ENCODE data around the gene BMERB1.
"Not testable (repeated sequence)": the region's sequence is repeated elsewhere in the genome, so short reads cannot be mapped to it uniquely, and the experiment has no call there.

Gene BMERB1

DNA sequence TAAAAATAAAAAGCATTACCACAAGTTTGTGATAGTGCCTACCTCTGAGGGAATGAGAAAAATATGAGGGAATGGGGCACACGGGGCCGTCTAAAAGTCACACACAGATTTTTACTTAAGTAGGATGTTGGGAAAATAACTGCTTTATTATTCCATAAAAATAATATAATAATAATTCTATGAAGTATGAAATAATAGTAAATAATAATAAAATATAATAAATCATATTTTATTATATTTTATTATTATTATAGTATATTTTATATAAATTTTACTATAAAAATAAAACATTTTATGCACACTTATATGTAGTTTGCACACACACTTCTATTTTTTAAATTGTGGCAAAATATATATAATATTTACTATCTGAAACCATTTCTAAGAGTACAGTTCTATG, 92.3 kb downstream of the BMERB1 start:
- DNase-seq = no peak

GRCh38 chr16:15529673-15530072, 95.3 kb downstream of the BMERB1 start:
- no peak for DNase-seq

DNA sequence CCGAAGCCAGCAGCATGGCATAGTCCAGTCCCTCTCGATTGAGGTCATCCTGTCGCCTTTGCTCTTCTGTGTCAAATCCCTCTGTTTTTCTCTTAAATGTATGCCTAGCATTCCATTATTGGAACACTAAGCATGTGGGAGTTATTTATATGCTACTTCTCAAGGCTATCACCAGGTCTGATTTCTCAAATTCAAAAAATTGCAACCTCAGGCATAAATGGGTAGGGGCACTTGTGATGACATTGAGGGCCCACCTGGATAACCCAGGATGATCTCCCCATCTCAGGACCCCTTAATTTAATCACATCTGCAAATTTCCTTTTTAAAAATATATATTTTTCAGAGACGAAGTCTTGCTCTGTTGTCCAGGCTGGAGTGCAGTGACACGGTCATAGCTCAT, 95.7 kb downstream of the BMERB1 start:
- DNase-seq = no peak

DNA sequence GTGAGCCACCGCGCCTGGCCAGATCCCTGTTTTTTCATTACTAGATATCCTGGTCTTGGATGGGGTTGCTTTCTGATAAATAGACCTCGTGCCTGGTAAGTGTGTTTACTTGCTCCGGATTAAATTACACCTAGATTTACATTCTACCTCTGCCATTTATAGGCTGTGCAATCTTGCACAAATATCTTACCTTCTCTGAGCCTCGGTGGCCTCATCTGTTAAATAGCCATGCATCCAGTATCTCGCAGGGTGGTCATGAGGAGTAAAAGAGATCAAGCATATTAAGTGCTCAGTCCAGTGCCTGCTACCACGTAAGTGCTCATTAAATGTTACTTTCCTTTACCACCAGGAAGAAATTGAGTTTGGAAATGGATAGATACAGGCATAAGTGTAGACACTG, 98.4 kb downstream of the BMERB1 start:
- no peak for DNase-seq

DNA sequence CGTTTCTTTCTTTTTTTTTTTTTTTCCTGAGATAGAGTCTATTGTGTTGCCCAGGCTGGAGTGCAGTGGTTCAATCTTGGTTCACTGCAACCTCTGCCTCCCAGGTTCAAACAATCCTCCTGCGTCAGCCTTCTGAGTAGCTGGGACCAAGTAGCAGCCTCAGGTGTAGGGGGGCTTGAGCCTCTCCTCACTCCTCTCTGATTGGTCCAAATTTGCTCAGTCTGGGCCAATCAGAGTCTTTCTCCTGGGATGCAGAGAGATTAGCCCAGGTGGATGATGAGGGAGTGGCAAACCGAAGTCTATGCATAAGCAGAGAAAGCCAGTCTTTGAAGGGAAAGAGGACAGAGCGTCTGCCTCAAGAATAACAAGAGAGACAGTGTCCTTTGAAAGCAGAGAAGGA, 99.0 kb downstream of the BMERB1 start:
- DNase-seq = no peak

DNA sequence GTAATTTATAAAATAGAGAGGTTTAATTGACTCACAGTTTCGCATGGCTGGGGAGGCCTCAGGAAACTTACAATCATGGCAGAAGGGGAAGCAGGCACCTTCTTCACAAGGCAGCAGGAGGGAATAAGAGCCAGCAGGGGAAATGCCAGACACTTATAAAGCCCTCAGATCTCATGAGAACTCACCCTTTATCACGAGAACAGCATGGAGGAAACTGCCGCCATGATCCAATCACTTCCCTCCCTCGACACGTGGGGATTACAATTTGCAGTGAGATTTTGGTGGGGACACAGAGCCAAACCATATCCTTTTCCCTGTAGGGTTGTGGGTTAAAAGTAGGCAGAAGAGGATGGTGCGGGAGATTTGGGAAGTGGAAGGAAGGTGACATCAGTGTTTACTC, 101.4 kb downstream of the BMERB1 start:
- no peak for DNase-seq

DNA sequence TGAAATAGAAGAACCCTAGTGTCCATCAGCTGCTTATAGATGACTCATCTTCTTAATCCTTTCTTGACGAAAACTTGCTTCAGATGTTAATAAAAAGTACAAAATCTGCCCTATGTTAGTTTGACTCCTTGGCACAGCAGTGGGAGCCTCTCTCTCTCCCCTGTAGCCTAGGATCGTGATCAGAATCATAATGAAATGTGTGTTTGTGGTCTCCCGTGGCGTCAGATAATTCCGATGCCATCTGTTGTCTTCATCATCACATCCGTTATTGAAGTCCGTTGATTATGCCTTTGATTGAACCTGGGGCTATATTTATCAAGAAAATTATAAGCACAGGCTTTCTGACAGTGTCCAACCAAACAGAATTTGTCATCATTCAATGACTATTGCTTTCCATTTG, 102.5 kb downstream of the BMERB1 start:
- no peak for DNase-seq

- DNase-seq = no peak
Measured at GRCh38 chr16:15538507-15538906, 104.1 kb downstream of the BMERB1 start.

DNA sequence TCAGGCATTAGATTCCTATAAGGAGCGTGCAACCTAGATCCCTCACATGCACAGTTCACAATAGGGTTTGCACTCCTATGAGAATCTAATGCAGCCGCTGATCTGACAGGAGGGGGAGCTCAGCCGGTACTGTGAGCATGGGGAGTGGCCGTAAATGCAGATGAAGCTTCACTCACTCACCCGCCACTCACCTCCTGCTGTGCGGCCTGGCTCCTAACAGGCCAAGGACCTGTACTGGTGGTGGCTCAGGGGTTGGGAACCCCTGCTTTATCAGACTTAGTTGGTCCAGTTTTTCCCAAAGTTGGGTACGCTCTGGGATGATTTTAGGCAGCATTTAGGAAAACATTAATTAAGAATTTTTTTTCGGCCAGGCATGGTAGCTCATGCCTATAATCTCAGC, 104.8 kb downstream of the BMERB1 start:
- no peak for DNase-seq

DNA sequence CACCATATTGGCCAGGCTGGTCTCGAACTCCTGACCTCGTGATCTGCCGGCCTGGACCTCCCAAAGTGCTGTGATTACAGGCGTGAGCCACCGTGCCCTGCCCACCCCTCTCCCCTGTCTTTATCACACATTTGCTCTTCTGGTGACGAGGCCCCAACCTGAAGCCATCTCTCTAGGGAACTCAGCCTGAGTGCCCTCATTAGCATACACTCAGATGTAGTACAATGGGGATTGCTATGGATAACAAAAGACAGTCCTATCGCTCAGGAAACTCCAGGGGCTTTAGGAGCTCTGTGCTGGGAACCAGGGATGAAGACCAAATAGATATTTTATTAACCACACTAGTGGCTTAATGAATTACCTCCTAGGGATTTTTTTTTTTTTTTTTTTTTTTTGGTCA, 107.9 kb downstream of the BMERB1 start:
- no peak for DNase-seq

DNA sequence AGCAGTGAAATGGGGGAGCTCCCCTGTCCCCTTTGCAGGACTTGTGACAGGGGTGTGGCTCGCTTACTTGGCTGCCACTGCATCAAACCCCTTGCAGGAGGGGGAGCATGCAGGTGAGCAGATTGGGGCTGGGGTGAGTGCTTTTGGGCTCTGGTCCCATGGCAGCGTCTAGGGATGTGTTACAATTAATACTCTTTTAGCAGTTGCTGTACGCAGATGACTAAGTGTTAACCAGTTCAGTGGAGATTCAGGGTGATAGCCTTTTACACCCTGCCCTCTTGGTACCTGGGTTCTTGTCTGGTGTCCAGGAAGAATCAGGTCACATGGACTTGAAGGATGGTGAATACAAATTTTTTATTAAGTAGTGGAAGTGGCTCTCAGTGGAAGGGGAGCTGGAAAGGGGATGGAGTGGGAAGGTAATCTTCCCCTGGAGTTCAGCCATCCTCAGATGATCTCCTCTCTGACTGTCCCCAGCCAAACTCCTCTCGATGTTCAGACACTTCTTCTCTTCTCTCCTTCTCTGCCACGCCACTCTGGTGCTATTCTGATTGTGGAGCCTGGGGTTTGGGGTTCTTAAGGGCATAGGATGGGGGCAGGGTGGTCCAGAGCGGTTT, 108.5 kb downstream of the BMERB1 start:
- no peak for DNase-seq

DNA sequence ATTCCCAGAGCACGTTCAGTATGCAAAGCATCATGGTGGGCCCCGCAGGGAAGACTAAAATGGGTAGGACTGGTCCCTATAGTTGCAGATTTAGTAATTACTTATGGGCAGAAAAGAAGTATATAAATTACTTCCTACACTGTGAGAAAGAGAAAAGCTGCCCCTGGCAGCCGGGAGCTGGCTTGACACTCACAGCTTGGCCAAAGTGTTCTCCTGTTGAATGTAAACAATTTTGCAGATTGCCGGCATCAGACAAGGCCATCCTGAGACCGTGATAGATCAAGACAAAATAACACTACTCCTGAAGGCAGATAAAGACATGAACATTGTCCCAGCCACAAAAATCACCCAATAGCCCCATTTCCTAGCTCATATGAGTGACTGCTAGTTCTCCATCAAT, 110.0 kb downstream of the BMERB1 start:
- DNase-seq = no peak

- DNase-seq = no peak
Measured at GRCh38 chr16:15545544-15545943, 111.2 kb downstream of the BMERB1 start.

DNA sequence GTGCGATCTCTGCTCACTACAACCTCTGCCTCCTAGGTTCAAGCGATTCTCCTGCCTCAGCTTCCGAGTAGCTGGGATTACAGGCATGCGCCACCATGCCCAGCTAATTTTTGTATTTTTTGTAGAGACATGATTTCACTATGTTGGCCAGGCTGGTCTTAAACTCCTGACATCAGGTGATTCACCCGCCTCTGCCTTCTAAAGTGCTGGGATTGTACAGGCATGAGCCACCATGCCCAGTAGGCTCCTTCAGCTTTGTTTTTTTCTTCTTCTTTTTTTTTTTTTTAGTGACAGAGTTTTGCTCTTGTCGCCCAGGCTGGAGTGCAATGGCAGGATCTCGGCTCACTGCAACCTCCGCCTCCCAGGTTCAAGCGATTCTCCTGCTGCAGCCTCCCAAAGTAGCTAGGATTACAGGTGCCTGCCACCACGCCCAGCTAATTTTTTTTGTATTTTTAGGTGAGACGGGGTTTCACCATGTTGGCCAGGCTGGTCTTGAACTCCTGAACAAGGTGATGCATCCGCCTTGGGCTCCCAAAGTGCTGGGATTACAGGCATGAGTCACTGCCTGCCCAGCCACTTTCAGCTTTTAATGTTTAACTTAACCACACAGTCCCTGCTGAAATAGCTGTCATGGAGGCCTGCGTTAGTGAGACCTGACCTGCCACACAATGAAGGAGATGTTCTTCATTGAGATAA, 112.8 kb downstream of the BMERB1 start:
- not testable (repeated sequence) for DNase-seq

DNA sequence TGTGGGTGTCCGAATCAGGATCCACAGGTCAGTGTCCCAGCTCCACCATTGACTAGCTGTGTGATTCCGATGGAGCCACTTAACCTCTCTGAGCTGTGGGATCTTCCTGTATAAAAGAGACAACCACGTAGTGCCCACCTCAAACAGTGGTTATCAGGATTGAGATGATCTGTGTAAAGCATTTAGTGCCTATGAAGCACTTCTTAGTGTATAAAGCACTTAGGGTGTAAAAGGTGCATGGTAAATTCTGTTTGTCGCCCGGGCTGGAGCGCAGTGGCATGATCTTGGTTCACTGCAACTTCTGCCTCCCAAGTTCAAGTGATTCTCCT, 113.3 kb downstream of the BMERB1 start:
- no peak for DNase-seq

DNA sequence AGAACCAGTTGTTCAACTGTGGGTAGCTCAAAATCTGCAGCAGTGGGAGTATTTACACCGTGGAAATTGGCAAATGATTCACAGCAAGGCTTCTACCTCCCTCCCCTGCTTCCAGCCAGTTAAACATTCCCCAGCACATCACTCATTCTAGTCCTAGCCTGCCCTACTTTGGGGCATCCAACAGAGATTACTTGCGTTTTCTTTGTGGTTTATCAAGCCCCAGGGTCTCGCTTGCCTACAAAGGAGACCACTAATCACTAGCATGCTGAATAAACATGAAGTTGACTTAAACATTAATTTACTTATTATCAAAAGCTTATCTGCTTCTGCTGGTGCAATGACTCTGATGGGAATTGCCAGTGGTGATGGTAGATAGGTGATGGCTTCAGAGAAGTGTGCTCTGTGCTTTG, 114.1 kb downstream of the BMERB1 start:
- no peak for DNase-seq

- no peak for DNase-seq
Measured at GRCh38 chr16:15552507-15552906, 118.1 kb downstream of the BMERB1 start.

DNA sequence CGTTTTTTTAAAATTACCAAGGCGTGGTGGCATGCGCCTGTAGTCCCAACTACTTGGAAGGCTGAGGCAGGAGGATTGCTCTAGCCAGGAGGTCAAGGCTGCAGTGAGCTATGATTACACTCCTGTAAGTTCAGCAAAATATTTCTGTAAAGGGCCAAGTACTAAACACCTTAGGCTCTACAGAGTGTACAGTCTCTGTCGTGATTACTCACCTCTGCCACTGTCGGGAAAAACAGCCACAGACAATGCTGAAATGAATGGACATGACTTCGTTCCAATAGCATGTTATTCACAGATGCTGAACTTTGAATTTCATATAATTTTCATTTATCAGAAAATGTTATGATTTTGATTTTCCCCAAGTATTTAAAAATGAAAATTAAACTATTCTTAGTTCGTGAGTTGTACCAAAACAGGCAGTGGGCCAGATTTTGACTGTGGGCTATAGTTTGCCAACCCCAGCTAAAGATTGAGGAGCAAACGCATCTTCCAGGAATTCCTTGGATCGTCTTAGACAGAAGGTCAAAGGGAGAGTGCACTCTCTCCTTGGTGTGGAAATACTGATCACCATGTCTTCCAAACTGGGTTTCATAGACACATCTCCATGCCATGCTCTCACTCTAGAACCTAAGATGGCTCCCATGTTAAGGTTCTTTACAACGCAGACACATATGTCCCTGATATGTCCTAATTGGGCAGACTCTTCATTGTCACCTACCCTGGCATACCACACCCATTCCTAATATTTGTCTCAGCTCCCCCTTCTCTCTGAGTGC, 119.1 kb downstream of the BMERB1 start:
- DNase-seq = no peak

DNA sequence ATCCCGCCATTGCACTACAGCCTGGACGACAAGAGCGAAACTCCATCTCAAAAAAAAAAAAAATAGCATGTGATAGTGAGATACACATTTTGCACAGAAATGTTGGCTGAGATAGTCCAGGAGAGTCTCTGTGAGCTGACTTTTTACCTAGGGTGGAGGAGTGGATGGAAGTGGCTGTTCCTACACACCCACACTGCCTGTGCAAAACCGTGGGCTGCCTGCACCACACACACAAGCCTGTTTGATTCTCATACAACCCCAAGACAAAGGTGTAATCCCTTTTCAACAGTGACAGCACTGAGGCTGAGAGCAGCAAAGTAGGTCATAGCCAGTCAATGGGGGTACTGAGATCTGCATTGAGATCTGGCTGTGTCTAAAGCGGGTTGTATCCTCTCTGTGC, 121.7 kb downstream of the BMERB1 start:
- no peak for DNase-seq

DNA sequence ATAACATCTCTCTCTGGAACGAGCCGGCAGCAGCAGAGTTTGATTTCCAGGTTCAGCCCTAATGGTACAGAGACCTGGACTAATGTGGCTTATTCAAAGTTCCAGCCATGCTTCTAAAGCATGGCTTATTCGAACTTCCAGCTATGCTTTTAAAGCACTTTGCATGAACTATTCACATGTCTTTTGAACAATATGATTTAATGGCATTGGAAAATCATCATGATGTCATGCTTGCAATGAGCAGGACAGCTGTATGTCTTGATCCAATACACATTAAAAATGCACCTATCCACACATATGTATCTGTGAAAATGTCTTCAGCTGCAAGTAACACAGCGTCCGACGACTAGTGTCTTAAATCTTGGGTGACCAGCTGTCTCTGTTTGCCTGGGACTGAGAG, 122.9 kb downstream of the BMERB1 start:
- no peak for DNase-seq

DNA sequence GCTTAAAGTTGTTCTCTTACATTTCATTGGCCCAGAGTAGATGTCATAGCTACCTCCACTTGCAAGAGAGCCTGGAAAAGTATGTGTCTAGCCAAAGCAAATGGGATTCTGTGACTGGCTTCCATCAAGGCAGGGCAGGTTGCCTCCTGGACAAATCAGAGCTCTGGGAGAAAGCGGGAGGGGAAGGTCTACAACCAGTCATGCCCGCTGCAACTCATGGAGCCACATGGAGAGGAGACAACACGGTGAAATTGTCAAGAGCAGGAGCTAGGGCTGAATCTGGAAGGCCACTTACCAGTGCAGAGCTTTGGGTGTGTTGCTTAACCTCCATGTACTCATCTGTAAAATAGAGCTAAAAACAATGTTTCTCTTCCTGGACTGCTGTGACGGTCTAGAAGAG, 124.8 kb downstream of the BMERB1 start:
- DNase-seq = no peak

DNA sequence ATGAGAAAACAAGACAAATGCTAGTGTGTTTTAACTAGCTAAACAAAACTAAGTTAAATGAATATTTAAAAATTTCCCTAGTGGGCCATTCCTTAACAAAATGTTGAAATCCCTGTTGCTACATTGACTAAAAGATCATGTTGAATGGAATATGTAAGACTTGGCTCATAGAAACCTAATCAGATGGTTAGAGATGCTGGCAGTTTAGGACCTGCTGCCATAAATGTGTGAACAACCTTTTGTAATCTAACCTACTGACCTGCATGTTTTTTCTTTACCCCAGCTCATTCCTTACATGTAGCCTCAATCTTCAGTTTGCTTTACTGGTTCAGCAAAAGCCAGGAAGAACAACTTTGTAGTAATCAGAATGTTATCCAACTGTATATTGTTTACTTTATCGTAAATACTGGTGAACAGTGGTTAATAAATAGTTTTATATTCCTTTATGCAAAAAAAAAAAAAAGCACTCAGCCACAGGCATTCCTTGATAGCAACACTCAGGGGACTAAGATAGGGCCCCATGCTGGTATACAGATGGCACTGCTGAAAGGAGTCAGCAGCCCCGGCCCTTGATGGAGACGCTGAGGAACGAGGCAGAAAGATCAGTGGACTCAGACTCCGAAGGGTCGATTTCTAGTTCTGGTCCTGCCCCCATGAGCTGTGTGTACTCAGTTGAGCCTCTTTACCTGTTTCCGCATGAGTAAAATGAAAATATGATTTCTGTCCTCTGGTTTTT, 130.4 kb downstream of the BMERB1 start:
- no peak for DNase-seq

- no peak for DNase-seq
Measured at GRCh38 chr16:15566095-15566494, 131.7 kb downstream of the BMERB1 start.

DNA sequence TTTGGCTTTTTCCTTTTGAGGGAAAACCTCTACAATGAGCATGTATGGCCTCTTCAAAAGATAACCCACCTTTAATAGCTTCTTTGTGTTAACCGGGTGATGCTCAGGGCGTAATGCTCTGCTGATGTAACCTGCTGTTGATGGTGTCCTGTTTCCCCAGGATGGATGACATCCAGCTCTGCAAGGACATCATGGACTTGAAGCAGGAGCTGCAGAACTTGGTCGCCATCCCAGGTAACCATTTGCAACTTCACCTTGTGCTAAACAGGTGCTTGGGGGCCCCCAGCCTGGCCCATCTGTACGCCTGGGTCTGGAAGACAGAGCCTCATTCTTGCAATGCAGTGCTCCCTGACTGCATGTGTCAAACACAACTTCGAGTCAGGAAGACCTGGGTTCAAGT, 133.4 kb downstream of the BMERB1 start:
- DNase-seq = no peak
